NCI-H2171 treated with DMSO at 0.1 percent for 48 hours (cell line): ENCODE measurements around the gene MARCHF11.

Source experiments
- DNase-seq: peaks from one replicate; lab custom pipeline; 2025; lab: John Stamatoyannopoulos, UW

Gene MARCHF11

GRCh38 chr5:16051246-16051755, 128.3 kb downstream of the MARCHF11 start:
- no peak for DNase-seq

DNA sequence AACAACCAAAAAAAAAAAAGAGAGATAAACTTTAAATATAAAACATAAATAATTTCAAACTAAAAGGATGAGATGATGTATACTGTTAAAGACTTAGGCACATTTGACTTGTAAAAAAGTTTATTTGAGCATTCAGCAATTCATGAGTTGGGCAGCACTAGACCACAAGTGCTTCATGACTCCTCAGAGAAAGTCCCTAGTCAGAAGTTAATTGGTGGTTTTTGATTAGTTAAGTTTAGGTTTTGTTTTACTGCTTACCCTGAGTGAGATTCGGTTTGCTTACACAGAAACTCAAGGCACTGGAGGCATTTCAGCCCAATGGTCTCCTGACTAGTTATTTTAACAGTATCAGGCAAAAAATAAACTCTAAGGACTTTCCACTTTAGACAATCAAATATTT, 129.2 kb downstream of the MARCHF11 start:
- no peak for DNase-seq

DNA sequence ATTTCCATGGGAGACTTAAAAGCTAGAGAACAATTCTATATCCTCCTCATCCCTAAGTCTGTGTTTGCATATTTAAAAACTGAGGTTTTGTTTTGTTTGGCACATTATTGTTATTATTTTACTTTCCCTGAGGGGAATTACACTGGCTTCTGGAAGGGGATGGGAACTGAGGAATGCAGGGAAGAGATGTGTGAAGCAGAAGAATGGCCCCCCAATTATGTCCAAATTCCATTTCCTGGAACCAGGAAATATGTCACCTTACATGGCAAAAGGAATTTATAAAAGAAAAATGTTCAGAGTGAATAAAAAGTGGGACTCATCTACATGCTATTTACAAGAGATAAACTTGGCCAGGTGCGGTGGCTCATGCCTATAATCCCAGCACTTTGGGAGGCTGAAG, 129.8 kb downstream of the MARCHF11 start:
- DNase-seq = no peak

DNA sequence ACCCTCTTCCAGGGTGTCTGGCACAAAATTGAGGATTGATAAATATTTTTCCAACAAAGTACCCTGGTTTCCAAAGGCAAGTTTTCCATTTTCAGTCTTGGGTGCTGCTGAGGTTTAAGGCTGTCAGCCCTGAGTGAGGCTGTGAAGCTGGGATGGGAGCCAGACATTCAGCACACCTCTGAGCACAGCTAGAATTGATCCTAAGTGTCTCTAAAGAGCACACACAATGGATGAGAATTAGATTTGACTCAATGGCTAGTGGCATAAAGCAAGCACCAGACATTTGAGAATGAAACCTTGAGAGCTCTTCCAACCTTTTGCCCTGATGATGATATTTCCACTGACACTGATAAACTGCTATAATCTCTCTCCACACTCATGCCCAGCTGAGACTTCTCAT, 131.5 kb downstream of the MARCHF11 start:
- no peak for DNase-seq

DNA sequence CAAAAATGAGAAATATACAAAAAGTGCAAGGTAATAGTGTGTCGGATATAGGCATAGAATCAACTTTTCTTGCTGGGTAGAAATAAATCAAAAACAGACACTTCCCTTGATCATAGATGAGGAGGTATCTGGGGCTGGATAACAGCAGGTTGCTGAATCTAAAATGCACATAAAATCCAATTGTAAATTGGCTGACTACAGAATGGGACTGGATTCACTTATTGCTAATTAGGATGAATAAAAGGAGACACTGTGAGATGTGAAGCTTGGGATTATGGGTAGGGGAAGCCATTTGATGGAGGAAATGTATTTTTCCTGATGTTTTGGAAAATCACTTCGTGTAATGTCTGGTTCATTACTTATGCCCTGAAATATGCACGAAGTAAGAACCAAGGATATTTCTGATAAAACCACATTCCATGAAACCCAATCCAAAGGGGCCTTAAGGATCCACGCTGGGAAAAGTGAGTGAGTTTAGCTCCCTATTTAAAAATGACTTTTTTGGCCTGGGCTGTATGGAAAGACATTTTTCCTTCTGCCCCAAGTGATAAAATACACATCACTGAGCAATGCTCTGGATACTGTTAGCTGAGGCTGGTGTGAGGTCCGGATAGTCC, 136.1 kb downstream of the MARCHF11 start:
- DNase-seq = no peak

GRCh38 chr5:16037121-16037845, 142.3 kb downstream of the MARCHF11 start:
- no peak for DNase-seq

- no peak for DNase-seq
Measured at GRCh38 chr5:16034319-16035001, 145.1 kb downstream of the MARCHF11 start.

- no peak for DNase-seq
Measured at GRCh38 chr5:16033187-16033925, 146.2 kb downstream of the MARCHF11 start.

- no peak for DNase-seq
Measured at GRCh38 chr5:16028708-16029107, 150.9 kb downstream of the MARCHF11 start.

DNA sequence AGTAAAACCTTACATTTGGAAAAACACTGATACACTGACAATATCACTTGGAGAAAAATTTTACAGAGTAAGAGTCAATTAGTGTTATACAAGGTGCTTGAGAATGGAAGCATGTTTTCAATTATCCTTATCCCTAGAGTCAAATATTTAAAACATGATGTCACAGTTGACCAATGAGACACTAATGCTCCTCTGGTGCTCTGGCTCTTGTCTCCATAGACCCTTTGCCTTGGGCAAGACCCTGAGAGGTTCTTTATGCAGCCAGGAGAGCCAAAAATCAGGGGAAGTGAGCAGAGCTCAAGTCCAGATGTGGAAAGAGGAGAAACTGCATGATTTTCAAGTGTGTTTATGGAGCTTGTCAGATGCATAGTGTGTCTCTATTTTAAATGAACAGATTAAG, 153.9 kb downstream of the MARCHF11 start:
- DNase-seq = no peak

DNA sequence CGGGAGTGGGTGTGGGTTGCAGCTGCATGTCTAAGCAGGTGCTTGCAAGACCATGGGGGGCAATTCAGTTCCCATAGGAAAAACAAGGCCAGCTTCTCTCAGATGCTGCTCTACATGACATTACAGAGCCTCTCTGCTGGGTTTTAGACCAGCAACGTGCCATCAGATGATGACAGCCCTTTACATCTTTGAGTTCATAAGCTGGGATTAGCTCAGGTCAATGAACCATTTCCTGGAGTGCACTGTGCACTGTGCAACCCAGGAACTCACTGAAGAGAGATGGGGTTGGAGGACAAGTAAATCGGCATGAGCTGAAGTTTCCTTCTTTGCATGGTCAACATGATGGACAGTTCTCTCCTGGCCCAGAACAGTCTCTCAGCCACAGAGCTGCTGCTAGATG, 160.6 kb downstream of the MARCHF11 start:
- DNase-seq = no peak

- no peak for DNase-seq
Measured at GRCh38 chr5:16017720-16018119, 161.9 kb downstream of the MARCHF11 start.
